SK-N-MC (cell line): ENCODE results near the gene TINCR.

Experiments
- DNase-seq: peaks from one replicate; pipeline ENCODE4 v3.0.0-alpha.2; 2011; ENCODE audit warnings: low read depth, low spot score
- H3K27ac ChIP-seq: fragments of 200-600 bp; sonication (generic); 2 replicates; pipeline ENCODE4 v1.5.1; 2016; ENCODE audit warnings: mixed run types
- H3K36me3 ChIP-seq: fragments of 200-600 bp; sonication (generic); 2 replicates; pipeline ENCODE4 v1.6.1; 2017; ENCODE audit warnings: antibody characterized with exemption, low read length, mixed read lengths; ENCODE audit not compliant: insufficient read depth
- H3K4me3 ChIP-seq: fragments of 200-600 bp; sonication (generic); 2 replicates; pipeline ENCODE4 v1.5.1; 2016
- H3K9ac ChIP-seq: fragments of 200-600 bp; sonication (generic); 2 replicates; pipeline ENCODE4 v1.8.0; 2017; ENCODE audit warnings: mixed run types, mixed read lengths; ENCODE audit not compliant: insufficient read length
- H3K9me3 ChIP-seq: fragments of 200-600 bp; sonication (generic); 2 replicates; pipeline ENCODE4 v1.6.1; 2017; ENCODE audit warnings: low read depth, mild to moderate bottlenecking, antibody characterized with exemption, low read length, moderate library complexity, mixed read lengths
- EZH2 ChIP-seq: fragments of 200-600 bp; sonication (generic); IDR thresholded peaks from one replicate; pipeline ENCODE4 v1.6.1; 2017; ENCODE audit warnings: antibody characterized with exemption
- FOXP2 ChIP-seq: optimal IDR thresholded peaks from 2 replicates; pipeline ENCODE3; 2011; ENCODE audit warnings: mild to moderate bottlenecking, moderate library complexity; ENCODE audit not compliant: insufficient read depth; ENCODE audit errors: extremely low read length, control extremely low read depth
- POLR2AphosphoS5 ChIP-seq: IDR thresholded peaks from 2 replicates; pipeline ENCODE4 v1.6.1; 2012; ENCODE audit warnings: mild to moderate bottlenecking, low read depth, low read length, borderline replicate concordance

TINCR gene

DNA sequence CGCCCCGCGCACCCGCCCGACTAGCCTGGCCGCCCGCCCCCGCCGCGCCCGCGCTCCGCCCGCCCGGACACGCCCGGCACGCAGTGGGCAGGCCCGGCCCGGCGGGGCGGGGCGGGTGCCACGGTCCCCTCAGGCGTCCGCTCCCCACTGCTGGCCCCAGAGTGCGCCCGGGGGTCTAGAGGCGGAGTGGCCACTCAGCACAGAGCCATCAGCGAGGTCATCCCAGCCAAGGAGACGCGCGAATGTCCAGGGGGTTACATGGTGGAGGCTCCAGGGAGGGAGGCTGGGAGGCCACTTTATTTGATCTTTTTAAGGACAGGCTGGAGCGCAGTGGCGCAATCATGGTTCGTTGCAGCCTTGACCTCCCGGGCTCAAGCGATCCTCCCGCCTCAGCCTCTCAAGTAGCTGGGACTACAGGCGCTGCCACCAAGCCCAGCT is 236 bp upstream of the TINCR start:
- DNase-seq = no peak
- Histone ChIP-seq H3K4me3 (no peak overlapping the region), H3K27ac (no peak overlapping the region), H3K36me3 (no peaks in the 10 kb centered on the region), H3K9me3 (no peaks in the 10 kb centered on the region), H3K9ac (no peak overlapping the region)
- TF ChIP-seq EZH2 = no peak
- TF ChIP-seq POLR2AphosphoS5 = no peak
- no peak for TF ChIP-seq FOXP2

- no peak overlapping the region for H3K27ac ChIP-seq
- TF ChIP-seq POLR2AphosphoS5 (no peak), EZH2 (no peak), FOXP2 (no peak)
- no peaks in the 10 kb centered on the region for H3K9me3 ChIP-seq
- no peak overlapping the region for H3K9ac ChIP-seq
- no peak for DNase-seq
- no peaks in the 10 kb centered on the region for H3K36me3 ChIP-seq
- H3K4me3 ChIP-seq = no peak overlapping the region
Measured at GRCh38 chr19:5564930-5565329, 2.8 kb downstream of the TINCR start.

DNA sequence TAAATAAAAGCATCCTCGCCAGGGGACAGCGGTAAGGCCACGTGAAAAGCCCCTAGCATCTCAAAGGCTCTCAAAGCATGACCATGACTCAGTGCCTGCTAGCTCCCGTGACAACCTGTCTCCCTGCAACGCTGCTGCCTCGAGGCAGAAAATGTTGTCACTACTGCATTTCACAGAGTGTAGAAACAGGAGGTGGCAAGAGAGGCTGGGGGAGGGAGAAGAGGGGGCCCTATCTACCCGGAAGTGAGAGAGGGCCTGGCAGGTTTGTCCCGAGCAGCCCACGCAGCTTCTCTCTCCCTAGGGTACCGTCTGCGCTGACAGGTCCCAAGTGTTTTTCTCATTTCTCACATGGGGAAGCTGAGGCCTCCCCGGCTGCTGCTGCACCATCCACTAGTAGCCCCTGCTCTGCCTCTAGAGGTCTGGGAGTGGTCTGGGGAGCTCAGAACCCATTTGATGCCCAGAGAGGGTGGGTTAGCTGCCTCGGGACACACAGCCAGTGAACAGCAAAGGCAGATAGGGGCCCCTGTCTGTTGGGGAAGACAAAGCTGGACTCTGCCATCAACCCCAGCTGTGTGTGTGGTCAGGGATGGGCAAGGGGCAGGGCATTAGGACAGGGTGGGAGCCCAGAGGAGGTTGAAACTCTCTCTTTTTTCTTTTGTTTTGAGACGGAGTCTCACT is 3.7 kb downstream of the TINCR start:
- Histone ChIP-seq H3K4me3 (no peak overlapping the region), H3K9ac (no peak overlapping the region), H3K9me3 (no peaks in the 10 kb centered on the region), H3K27ac (no peak overlapping the region), H3K36me3 (no peaks in the 10 kb centered on the region)
- TF ChIP-seq FOXP2 (no peak), EZH2 (no peak), POLR2AphosphoS5 (no peak)
- DNase-seq = no peak

DNA sequence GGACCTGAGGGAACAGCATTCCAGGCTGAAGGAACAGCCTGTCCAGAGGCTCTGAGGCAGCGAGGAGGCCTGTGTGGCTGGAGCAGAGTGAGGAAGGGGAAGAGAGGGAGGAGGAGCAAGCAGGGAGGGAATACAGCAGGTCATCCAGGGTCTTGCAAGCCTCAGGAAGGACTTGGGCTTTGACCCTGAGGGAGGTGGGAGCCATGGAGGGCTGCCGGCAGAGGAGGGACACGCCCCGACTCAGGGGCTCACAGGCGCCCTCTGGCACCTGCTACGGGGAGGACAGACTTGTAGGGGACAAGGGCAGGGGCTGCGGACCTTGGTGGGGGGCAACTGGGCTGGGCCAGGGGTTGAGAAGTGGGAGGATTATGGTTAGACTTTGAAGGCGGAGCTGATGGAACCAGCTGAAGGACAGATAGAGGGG is 4.7 kb downstream of the TINCR start:
- Histone ChIP-seq H3K4me3 (no peak overlapping the region), H3K9ac (no peak overlapping the region), H3K9me3 (no peaks in the 10 kb centered on the region), H3K27ac (no peak overlapping the region), H3K36me3 (no peaks in the 10 kb centered on the region)
- no peak for DNase-seq
- TF ChIP-seq FOXP2 = no peak
- no peak for TF ChIP-seq EZH2
- TF ChIP-seq POLR2AphosphoS5 = no peak

DNA sequence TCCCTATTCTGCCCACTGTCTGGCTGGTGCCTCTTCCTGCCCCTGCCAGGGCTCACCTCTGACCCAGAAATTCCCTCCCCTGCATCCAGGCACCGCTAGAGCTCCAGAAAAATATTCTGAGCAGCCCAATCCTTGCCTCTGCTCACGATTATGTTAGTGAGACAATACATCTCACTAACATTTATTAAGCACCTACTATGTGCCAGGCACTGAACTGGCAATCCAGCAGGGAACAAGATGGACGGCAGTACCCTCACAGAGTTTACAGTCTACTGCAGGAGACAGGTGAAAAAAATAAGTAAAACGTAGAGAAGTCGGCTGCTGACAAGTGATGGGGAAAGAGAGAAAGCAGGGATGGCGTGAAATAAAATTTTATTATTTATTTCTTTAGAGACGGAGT is 5.5 kb downstream of the TINCR start:
- TF ChIP-seq POLR2AphosphoS5 = no peak
- no peak for TF ChIP-seq FOXP2
- TF ChIP-seq EZH2 = no peak
- Histone ChIP-seq H3K9ac (no peak overlapping the region), H3K4me3 (no peak overlapping the region), H3K9me3 (no peaks in the 10 kb centered on the region), H3K36me3 (no peaks in the 10 kb centered on the region), H3K27ac (no peak overlapping the region)
- DNase-seq = no peak

GRCh38 chr19:5561559-5561958 is 6.2 kb downstream of the TINCR start:
- no peaks in the 10 kb centered on the region for H3K36me3 ChIP-seq
- TF ChIP-seq FOXP2 (no peak), POLR2AphosphoS5 (no peak), EZH2 (no peak)
- no peaks in the 10 kb centered on the region for H3K9me3 ChIP-seq
- H3K4me3 ChIP-seq = no peak overlapping the region
- no peak overlapping the region for H3K27ac ChIP-seq
- H3K9ac ChIP-seq = no peak overlapping the region
- no peak for DNase-seq

DNA sequence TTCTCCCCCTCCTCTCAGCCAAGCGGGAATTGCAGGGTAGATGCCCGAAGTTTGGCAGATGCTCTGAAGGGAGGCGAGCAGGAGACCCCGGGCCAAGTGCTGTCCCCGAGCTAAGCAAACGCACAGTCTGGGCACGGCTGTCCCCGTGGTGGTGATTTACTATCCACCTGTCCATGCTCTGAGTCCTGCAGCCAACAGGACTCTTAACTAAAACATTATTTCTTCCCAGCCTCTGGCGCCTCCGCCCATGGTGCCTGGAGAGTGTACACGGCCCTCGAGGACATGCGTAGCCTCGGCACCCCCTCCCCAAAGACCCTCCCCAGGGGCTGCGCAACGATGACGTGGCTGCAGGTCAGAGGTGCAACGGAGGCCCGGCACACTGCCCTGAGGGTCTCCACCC is 7.6 kb downstream of the TINCR start:
- no peak overlapping the region for H3K9ac ChIP-seq
- H3K36me3 ChIP-seq = no peaks in the 10 kb centered on the region
- no peak overlapping the region for H3K27ac ChIP-seq
- H3K9me3 ChIP-seq = no peaks in the 10 kb centered on the region
- no peak for DNase-seq
- H3K4me3 ChIP-seq = no peak overlapping the region
- TF ChIP-seq EZH2 = no peak
- no peak for TF ChIP-seq FOXP2
- TF ChIP-seq POLR2AphosphoS5 = no peak

DNA sequence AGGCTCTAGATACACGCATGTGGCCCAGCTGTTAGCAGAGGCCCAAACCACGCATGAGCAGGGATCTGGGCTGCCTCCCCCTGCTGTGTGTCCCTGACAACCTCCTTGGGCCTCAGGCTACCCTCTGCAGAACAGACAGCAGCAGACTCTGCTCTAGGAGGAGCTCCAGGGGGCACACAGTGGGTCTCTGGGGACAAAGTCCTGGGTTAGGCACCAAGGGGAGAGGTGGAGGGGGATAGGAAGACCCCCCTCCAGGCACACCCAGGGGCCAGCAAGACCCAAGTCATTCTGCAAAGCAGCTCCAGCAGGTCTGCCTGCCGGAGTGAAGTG is 8.0 kb downstream of the TINCR start:
- no peak overlapping the region for H3K9ac ChIP-seq
- H3K4me3 ChIP-seq = no peak overlapping the region
- no peaks in the 10 kb centered on the region for H3K36me3 ChIP-seq
- TF ChIP-seq POLR2AphosphoS5 (no peak), FOXP2 (no peak), EZH2 (no peak)
- no peak overlapping the region for H3K27ac ChIP-seq
- no peak for DNase-seq
- H3K9me3 ChIP-seq = no peaks in the 10 kb centered on the region

DNA sequence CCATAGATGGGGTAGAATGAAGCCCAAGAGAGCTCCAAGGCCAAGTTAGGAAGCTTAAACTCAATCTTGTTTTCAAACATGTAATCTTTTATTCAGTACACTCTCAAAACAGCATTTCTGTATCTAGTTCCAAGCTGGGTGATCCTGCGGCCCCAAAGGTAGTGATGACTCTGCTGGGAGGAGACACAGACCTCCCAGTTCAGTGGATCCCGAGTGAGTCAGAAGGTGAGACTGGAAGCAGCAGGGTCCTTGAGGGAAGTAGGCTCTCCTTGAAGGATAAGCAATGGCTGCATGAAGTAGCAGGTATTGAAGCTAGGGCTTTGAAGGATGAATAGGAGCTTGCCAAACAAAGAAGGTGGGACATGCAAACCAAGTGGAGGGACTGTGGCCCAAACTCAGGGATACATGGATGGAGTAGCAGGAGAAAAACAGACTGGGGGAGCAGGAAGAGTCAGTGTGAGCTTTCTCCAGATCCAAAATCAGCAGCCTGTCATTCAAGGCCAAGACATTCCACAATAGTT is 9.6 kb downstream of the TINCR start:
- no peak for DNase-seq
- Histone ChIP-seq H3K27ac (no peak overlapping the region; the same call in 1 of the 2 replicates), H3K9ac (no peak overlapping the region), H3K36me3 (no peaks in the 10 kb centered on the region), H3K9me3 (no peaks in the 10 kb centered on the region), H3K4me3 (no peak overlapping the region)
- TF ChIP-seq EZH2 (no peak), FOXP2 (no peak), POLR2AphosphoS5 (no peak)
